ENCODE data around the gene ZNF366. TPM values are rescaled to one million over a fixed set of nuclear protein-coding genes. Genes with fewer than 3 reads are reported as not detected.

The ZNF366 gene
- total RNA-seq, 2 donors from 2014 or later, result not detected

DNA sequence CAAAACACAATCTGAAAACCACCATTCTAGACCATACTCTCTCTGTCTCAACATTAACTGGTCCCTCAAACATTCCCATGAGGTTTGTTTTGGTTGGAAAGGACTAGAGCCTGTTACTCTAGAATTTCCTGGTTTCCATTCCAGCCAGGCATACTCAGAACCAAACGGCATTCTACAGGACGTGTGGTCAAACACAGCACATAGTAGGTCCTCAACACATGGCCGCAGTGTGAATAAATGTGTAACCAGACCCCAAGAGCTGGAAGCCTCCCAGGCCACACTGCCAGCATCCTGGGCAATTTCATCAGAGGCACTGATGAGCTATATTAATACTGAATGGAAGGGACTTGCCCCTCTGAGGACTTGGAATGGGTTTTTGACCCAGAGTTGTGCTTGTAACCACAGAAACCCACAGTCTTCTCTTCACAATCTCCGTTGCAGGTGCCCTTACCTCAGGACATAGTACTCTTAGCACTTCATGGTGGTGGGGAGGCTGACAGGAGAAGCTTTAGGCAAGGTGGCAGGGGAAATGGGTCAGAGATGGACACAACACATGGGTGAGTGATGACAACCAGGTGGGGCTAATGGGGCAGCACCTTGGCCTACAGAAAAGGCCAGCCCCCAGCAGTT is 66.0 kb downstream of the ZNF366 start:
- H3K27me3 ChIP-seq (ENCODE audit: control insufficient read depth, insufficient read depth, low read length, poor library complexity, severe bottlenecking), result no peaks in the 10 kb centered on the region
- no peak overlapping the region for H3K27ac ChIP-seq (ENCODE audit: low read depth, low read length)
- no peaks in the 10 kb centered on the region for H3K4me1 ChIP-seq (ENCODE audit: control insufficient read depth, insufficient read depth, low read length)
- Mint-ChIP-seq H3K27me3 (ENCODE audit: insufficient read depth) (no peaks in the 10 kb centered on the region), H3K36me3 (ENCODE audit: low read depth) (no peaks in the 10 kb centered on the region), H3K27ac (no peak overlapping the region), H3K4me1 (no peaks in the 10 kb centered on the region), H3K4me3 (no peak overlapping the region), H3K9me3 (no peaks in the 10 kb centered on the region)
- H3K4me3 ChIP-seq (ENCODE audit: low read length), result no peak overlapping the region
- H3K36me3 ChIP-seq (ENCODE audit: control insufficient read depth, insufficient read depth, low read length), result no peaks in the 10 kb centered on the region
- WGBS, 2 experiments (ENCODE audit: insufficient coverage in 1 of 2, insufficient read length in 1 of 2), result 97 to 100% methylated on average over 1 to 4 of the region's 4 CpGs
- DNase-seq, result no peak
- H3K9ac ChIP-seq (ENCODE audit: extremely low read depth, low read length, poor library complexity, severe bottlenecking), result no peak overlapping the region
- no peaks in the 10 kb centered on the region for H3K9me3 ChIP-seq (ENCODE audit: control insufficient read depth, low read length)
- TF ChIP-seq, protein P1, sequence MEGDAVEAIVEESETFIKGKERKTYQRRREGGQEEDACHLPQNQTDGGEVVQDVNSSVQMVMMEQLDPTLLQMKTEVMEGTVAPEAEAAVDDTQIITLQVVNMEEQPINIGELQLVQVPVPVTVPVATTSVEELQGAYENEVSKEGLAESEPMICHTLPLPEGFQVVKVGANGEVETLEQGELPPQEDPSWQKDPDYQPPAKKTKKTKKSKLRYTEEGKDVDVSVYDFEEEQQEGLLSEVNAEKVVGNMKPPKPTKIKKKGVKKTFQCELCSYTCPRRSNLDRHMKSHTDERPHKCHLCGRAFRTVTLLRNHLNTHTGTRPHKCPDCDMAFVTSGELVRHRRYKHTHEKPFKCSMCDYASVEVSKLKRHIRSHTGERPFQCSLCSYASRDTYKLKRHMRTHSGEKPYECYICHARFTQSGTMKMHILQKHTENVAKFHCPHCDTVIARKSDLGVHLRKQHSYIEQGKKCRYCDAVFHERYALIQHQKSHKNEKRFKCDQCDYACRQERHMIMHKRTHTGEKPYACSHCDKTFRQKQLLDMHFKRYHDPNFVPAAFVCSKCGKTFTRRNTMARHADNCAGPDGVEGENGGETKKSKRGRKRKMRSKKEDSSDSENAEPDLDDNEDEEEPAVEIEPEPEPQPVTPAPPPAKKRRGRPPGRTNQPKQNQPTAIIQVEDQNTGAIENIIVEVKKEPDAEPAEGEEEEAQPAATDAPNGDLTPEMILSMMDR (conservative IDR thresholded peaks at IDR 0.05), result no peak

DNA sequence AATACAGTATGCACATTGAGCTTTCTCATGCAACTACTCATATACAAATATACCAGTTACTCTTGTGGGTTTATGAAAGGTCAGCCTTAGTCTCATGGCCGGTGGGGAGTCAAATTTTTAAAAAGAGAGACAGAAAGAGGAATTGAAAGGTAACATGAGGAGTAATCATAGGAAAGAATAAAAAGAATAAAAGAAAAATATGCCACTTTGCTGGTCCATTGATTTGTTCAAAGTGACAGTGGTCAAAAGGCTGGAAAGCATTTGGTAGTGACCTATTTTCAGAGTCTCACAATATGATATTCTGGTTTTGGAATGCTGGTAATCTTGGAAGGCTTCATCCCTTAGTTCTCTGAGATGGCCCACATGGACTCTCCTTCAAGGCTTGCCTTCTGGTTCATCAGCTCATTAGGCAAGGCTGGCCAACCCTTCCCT is 67.0 kb downstream of the ZNF366 start:
- no peaks in the 10 kb centered on the region for H3K9me3 Mint-ChIP-seq
- peaks cover 7% of the 10 kb centered on the region for H3K27me3 ChIP-seq (ENCODE audit: control insufficient read depth, insufficient read depth, low read length, poor library complexity, severe bottlenecking)
- no peaks in the 10 kb centered on the region for H3K9me3 ChIP-seq (ENCODE audit: control insufficient read depth, low read length)
- no peak for DNase-seq
- H3K4me1 Mint-ChIP-seq, result no peaks in the 10 kb centered on the region
- TF ChIP-seq, protein P1 (conservative IDR thresholded peaks at IDR 0.05), result no peak
- no peak overlapping the region for H3K4me3 ChIP-seq (ENCODE audit: low read length)
- peaks cover 7% of the 10 kb centered on the region for H3K27me3 Mint-ChIP-seq (ENCODE audit: insufficient read depth)
- no peak overlapping the region for H3K9ac ChIP-seq (ENCODE audit: extremely low read depth, low read length, poor library complexity, severe bottlenecking)
- no peak overlapping the region for H3K4me3 Mint-ChIP-seq
- no peaks in the 10 kb centered on the region for H3K36me3 ChIP-seq (ENCODE audit: control insufficient read depth, insufficient read depth, low read length)
- no peaks in the 10 kb centered on the region for H3K4me1 ChIP-seq (ENCODE audit: control insufficient read depth, insufficient read depth, low read length)
- no peak overlapping the region for H3K27ac Mint-ChIP-seq
- H3K36me3 Mint-ChIP-seq (ENCODE audit: low read depth), result no peaks in the 10 kb centered on the region
- WGBS, 2 experiments (ENCODE audit: insufficient coverage in 1 of 2, insufficient read length in 1 of 2), result 80 to 88% methylated on average over 1 of the region's 1 CpG
- H3K27ac ChIP-seq (ENCODE audit: low read depth, low read length), result no peak overlapping the region

DNA sequence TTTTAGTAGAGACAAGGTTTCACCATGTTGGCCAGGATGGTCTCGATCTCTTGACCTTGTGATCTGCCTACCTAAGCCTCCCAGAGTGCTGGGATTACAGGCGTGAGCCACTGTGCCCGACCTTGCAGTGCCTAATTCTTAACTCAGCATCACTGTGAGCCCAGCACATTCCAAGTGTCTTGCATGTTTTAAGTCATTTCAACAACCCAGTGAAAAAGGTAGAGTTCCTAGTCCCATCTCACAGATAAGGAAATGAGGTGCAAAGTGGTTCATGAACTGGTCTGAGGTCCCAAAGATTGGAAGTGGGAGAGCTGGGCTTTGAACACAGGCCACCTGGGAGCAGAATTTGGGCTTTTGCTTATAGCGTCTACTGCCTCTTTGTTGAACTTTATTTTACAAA is 68.0 kb downstream of the ZNF366 start:
- no peak overlapping the region for H3K27ac Mint-ChIP-seq
- H3K27me3 ChIP-seq (ENCODE audit: control insufficient read depth, insufficient read depth, low read length, poor library complexity, severe bottlenecking), result peaks cover 10% of the 10 kb centered on the region
- no peak overlapping the region for H3K4me3 ChIP-seq (ENCODE audit: low read length)
- WGBS, 2 experiments (ENCODE audit: insufficient coverage in 1 of 2, insufficient read length in 1 of 2), result 81 to 86% methylated on average over 3 to 4 of the region's 4 CpGs
- no peaks in the 10 kb centered on the region for H3K36me3 ChIP-seq (ENCODE audit: control insufficient read depth, insufficient read depth, low read length)
- H3K27me3 Mint-ChIP-seq (ENCODE audit: insufficient read depth), result peaks cover 8% of the 10 kb centered on the region
- no peaks in the 10 kb centered on the region for H3K36me3 Mint-ChIP-seq (ENCODE audit: low read depth)
- TF ChIP-seq, protein P1 (conservative IDR thresholded peaks at IDR 0.05), result no peak
- no peaks in the 10 kb centered on the region for H3K4me1 Mint-ChIP-seq
- no peaks in the 10 kb centered on the region for H3K4me1 ChIP-seq (ENCODE audit: control insufficient read depth, insufficient read depth, low read length)
- no peak overlapping the region for H3K4me3 Mint-ChIP-seq
- no peaks in the 10 kb centered on the region for H3K9me3 Mint-ChIP-seq
- peak; percentile 62 for DNase-seq
- no peaks in the 10 kb centered on the region for H3K9me3 ChIP-seq (ENCODE audit: control insufficient read depth, low read length)
- no peak overlapping the region for H3K27ac ChIP-seq (ENCODE audit: low read depth, low read length)
- H3K9ac ChIP-seq (ENCODE audit: extremely low read depth, low read length, poor library complexity, severe bottlenecking), result no peak overlapping the region

Measured in endodermal cell (in vitro differentiated cells).